Hepatocyte (in vitro differentiated cells): ENCODE measurements around the gene ARL6IP5. TPM values are rescaled to one million over a fixed set of nuclear protein-coding genes. Genes with fewer than 3 reads are reported as not detected.

Experiments
- DNase-seq: peaks from one replicate; pipeline ENCODE4 v3.0.0-alpha.2; 2016; ENCODE audit warnings: low spot score
- H2AFZ ChIP-seq: fragments of 200-600 bp; sonication (generic); 2 replicates; pipeline ENCODE4 v1.6.0; 2016; ENCODE audit warnings: antibody characterized with exemption, mild to moderate bottlenecking
- H3K27ac ChIP-seq: fragments of 200-600 bp; sonication (generic); 2 replicates; pipeline ENCODE4 v1.5.1; 2016; ENCODE audit warnings: mild to moderate bottlenecking
- H3K27me3 ChIP-seq: fragments of 200-600 bp; sonication (generic); 2 replicates; pipeline ENCODE4 v1.6.1; 2016
- H3K36me3 ChIP-seq: fragments of 200-600 bp; sonication (generic); replicated peaks from 2 replicates; pipeline ENCODE4 v1.5.1; 2016; ENCODE audit warnings: low read depth; ENCODE audit not compliant: insufficient read depth
- H3K4me1 ChIP-seq: fragments of 200-600 bp; sonication (generic); 2 replicates; pipeline ENCODE4 v1.5.1; 2016; ENCODE audit warnings: mild to moderate bottlenecking, moderate library complexity; ENCODE audit not compliant: insufficient read depth
- H3K4me2 ChIP-seq: fragments of 200-600 bp; sonication (generic); 2 replicates; pipeline ENCODE4 v1.6.0; 2016
- H3K4me3 ChIP-seq: fragments of 200-600 bp; sonication (generic); 2 replicates; pipeline ENCODE4 v1.5.1; 2016; ENCODE audit warnings: mild to moderate bottlenecking
- H3K79me2 ChIP-seq: fragments of 200-600 bp; sonication (generic); 2 replicates; pipeline ENCODE4 v1.6.0; 2017; ENCODE audit warnings: mild to moderate bottlenecking
- H3K9me2 ChIP-seq: fragments of 200-600 bp; sonication (generic); replicated peaks from 2 replicates; pipeline ENCODE4 v1.6.0; 2017; ENCODE audit warnings: mild to moderate bottlenecking; ENCODE audit not compliant: insufficient read depth
- H3K9me3 ChIP-seq: fragments of 200-600 bp; sonication (generic); 2 replicates; pipeline ENCODE4 v1.5.1; 2016; ENCODE audit warnings: low read depth, mild to moderate bottlenecking
- H4K20me1 ChIP-seq: fragments of 200-600 bp; sonication (generic); 2 replicates; pipeline ENCODE4 v1.6.0; 2016; ENCODE audit warnings: mild to moderate bottlenecking; ENCODE audit not compliant: insufficient read depth, poor library complexity, severe bottlenecking
- EZH2 ChIP-seq: fragments of 200-600 bp; sonication (generic); IDR thresholded peaks from 2 replicates; pipeline ENCODE4 v1.6.1; 2016; ENCODE audit warnings: antibody characterized with exemption, mild to moderate bottlenecking, borderline replicate concordance
- EZH2phosphoT487 ChIP-seq: fragments of 200-600 bp; sonication (generic); IDR thresholded peaks from one replicate; pipeline ENCODE4 v1.6.1; 2018; ENCODE audit warnings: antibody characterized with exemption, mild to moderate bottlenecking, low read depth, moderate library complexity; ENCODE audit not compliant: unreplicated experiment, severe bottlenecking
- WGBS: methylation state at CpG from one replicate; pipeline ENCODE4 v1.1.6; 2016; ENCODE audit warnings: low lambda C conversion rate; ENCODE audit errors: missing lambda C conversion rate; 5-methylcytosine and 5-hydroxymethylcytosine counted together
- polyA plus RNA-seq: library from polyadenylated mRNA; unstranded; fragments of >200 nt; fragmentation: Nextera tagmentation; extraction: Ambion mirVana; gene quantifications from 2 replicates; pipeline ENCODE4 v1.2.1, GENCODE V29; 2016
- total RNA-seq: library from RNA; depleted of rRNA; stranded (reverse); fragments of >200 nt; gene quantifications from 2 replicates; pipeline ENCODE4 v1.2.3, GENCODE V29; 2014
- TF ChIP-seq, protein P1 (sequence below): fragments of 200-600 bp; sonication (generic); IDR thresholded peaks from 2 replicates; pipeline ENCODE4 v1.5.1; 2016; ENCODE audit warnings: antibody characterized with exemption, mild to moderate bottlenecking; ENCODE audit not compliant: poor library complexity

ARL6IP5 gene
- total and polyA plus RNA-seq, 2 experiments from 2014 or later = 72.2 to 103 TPM

- no peaks in the 10 kb centered on the region for H3K27me3 ChIP-seq
- H3K9me3 ChIP-seq = no peaks in the 10 kb centered on the region
- peaks cover 1% of the 10 kb centered on the region for H3K79me2 ChIP-seq
- no peak overlapping the region for H2AFZ ChIP-seq
- TF ChIP-seq EZH2 = no peak
- TF ChIP-seq, protein P1, sequence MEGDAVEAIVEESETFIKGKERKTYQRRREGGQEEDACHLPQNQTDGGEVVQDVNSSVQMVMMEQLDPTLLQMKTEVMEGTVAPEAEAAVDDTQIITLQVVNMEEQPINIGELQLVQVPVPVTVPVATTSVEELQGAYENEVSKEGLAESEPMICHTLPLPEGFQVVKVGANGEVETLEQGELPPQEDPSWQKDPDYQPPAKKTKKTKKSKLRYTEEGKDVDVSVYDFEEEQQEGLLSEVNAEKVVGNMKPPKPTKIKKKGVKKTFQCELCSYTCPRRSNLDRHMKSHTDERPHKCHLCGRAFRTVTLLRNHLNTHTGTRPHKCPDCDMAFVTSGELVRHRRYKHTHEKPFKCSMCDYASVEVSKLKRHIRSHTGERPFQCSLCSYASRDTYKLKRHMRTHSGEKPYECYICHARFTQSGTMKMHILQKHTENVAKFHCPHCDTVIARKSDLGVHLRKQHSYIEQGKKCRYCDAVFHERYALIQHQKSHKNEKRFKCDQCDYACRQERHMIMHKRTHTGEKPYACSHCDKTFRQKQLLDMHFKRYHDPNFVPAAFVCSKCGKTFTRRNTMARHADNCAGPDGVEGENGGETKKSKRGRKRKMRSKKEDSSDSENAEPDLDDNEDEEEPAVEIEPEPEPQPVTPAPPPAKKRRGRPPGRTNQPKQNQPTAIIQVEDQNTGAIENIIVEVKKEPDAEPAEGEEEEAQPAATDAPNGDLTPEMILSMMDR = no peak
- no peak for TF ChIP-seq EZH2phosphoT487
- H3K4me2 ChIP-seq = no peak overlapping the region
- WGBS = 76% methylated on average over 3 of the region's 3 CpGs
- no peaks in the 10 kb centered on the region for H4K20me1 ChIP-seq
- no peaks in the 10 kb centered on the region for H3K4me1 ChIP-seq
- H3K4me3 ChIP-seq = no peak overlapping the region
- DNase-seq = no peak
- no peaks in the 10 kb centered on the region for H3K36me3 ChIP-seq
- H3K27ac ChIP-seq = no peak overlapping the region
- H3K9me2 ChIP-seq = no peaks in the 10 kb centered on the region
Measured at GRCh38 chr3:69105320-69105719, 20.6 kb downstream of the ARL6IP5 start.

GRCh38 chr3:69107841-69108240 is 23.1 kb downstream of the ARL6IP5 start:
- Histone ChIP-seq H3K79me2 (no peaks in the 10 kb centered on the region), H3K9me3 (no peaks in the 10 kb centered on the region), H3K4me2 (no peak overlapping the region), H3K4me1 (no peaks in the 10 kb centered on the region), H3K27me3 (no peaks in the 10 kb centered on the region), H2AFZ (no peak overlapping the region), H3K27ac (no peak overlapping the region), H3K36me3 (no peaks in the 10 kb centered on the region), H4K20me1 (no peaks in the 10 kb centered on the region), H3K9me2 (no peaks in the 10 kb centered on the region), H3K4me3 (no peak overlapping the region)
- DNase-seq = no peak
- WGBS = 84% methylated on average over 5 of the region's 5 CpGs
- TF ChIP-seq EZH2 = no peak
- no peak for TF ChIP-seq EZH2phosphoT487
- TF ChIP-seq, protein P1 = no peak

- no peaks in the 10 kb centered on the region for H3K36me3 ChIP-seq
- no peaks in the 10 kb centered on the region for H3K9me3 ChIP-seq
- H2AFZ ChIP-seq = no peak overlapping the region
- DNase-seq = no peak
- H3K4me3 ChIP-seq = no peak overlapping the region
- no peaks in the 10 kb centered on the region for H3K27me3 ChIP-seq
- H4K20me1 ChIP-seq = no peaks in the 10 kb centered on the region
- no peak for TF ChIP-seq EZH2
- TF ChIP-seq EZH2phosphoT487 = no peak
- TF ChIP-seq, protein P1 = no peak
- H3K4me1 ChIP-seq = no peaks in the 10 kb centered on the region
- no peak overlapping the region for H3K4me2 ChIP-seq
- no peaks in the 10 kb centered on the region for H3K9me2 ChIP-seq
- WGBS = 76% methylated on average over 5 of the region's 5 CpGs
- H3K27ac ChIP-seq = no peak overlapping the region
- no peaks in the 10 kb centered on the region for H3K79me2 ChIP-seq
Measured at GRCh38 chr3:69108811-69109210, 24.1 kb downstream of the ARL6IP5 start.
